LNCaP clone FGC (cell line): ENCODE measurements around the gene ZMYM2.
"Not testable (repeated sequence)": the region's sequence is repeated elsewhere in the genome, so short reads cannot be mapped to it uniquely, and the experiment has no call there.

ENCODE experiments used
- DNase-seq: peaks from one replicate; pipeline ENCODE4 v3.0.0-alpha.2; 2011; ENCODE audit warnings: low read depth
- H3K4me3 ChIP-seq: 2 replicates; pipeline ENCODE4 v1.5.1; 2011; ENCODE audit warnings: mild to moderate bottlenecking, low read depth, low read length, control low read depth
- CTCF ChIP-seq: IDR thresholded peaks from 2 replicates; pipeline ENCODE4 v1.5.1; 2012; ENCODE audit warnings: mild to moderate bottlenecking; ENCODE audit not compliant: control insufficient read depth, insufficient read depth; ENCODE audit errors: extremely low read depth

ZMYM2 gene

GRCh38 chr13:19961924-19962323 lies 3.4 kb downstream of the ZMYM2 start:
- DNase-seq = no peak
- H3K4me3 ChIP-seq = no peak overlapping the region
- TF ChIP-seq CTCF = no peak

- no peak for DNase-seq
- no peak for TF ChIP-seq CTCF
- H3K4me3 ChIP-seq = no peak overlapping the region
Observed at GRCh38 chr13:19962894-19963293, 4.4 kb downstream of the ZMYM2 start.

DNA sequence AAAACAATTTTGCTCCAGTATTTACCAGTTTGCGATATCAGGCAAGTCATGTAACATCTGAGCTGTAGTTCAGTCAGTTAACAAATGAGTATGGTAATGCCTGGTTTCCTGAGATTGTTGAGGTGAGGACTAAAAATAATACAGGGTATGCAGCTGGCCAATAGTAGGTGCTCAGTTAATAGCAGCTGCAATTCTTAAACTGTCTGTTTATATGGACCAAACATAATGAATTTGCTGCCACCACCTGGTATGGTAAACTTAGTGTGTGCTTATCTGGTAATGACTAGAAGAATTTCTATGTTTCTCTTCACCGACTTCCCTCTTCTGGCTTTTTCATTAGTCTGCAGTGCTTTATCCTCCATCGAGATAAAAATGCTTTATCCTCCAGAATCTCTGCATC lies 9.1 kb downstream of the ZMYM2 start:
- DNase-seq = no peak
- no peak for TF ChIP-seq CTCF
- H3K4me3 ChIP-seq = no peak overlapping the region

GRCh38 chr13:19974498-19975009 lies 16.0 kb downstream of the ZMYM2 start:
- not testable (repeated sequence) for H3K4me3 ChIP-seq, DNase-seq

DNA sequence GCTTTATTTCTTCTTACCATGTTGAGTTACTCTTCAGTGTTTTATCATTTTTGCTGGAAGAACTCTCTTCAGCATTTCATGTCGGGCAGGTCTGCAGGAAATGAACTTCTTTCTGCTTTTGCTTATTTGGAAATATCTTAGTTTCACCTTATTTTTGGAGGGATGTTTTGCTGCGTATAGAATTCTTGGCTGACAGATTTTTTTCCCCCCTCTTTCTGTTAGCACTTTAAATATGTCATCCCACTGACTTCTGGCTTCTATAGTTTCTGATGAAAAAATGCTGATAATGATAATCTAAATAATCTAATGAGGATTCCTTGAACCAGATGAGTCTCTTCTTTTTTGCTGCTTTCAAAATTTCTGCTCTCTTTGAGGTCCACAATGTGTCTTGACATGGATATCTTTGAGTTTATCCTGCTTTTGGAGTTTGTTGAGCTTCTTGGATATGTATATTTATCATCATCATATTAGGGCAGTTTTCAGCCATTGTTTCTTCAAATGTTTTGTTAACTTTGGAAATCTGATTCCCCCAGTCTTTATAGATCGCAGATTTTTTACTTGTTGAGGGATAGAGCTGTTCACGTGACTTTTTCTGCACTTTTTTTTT lies 20.4 kb downstream of the ZMYM2 start:
- H3K4me3 ChIP-seq = no peak overlapping the region
- TF ChIP-seq CTCF = no peak
- DNase-seq = no peak

DNA sequence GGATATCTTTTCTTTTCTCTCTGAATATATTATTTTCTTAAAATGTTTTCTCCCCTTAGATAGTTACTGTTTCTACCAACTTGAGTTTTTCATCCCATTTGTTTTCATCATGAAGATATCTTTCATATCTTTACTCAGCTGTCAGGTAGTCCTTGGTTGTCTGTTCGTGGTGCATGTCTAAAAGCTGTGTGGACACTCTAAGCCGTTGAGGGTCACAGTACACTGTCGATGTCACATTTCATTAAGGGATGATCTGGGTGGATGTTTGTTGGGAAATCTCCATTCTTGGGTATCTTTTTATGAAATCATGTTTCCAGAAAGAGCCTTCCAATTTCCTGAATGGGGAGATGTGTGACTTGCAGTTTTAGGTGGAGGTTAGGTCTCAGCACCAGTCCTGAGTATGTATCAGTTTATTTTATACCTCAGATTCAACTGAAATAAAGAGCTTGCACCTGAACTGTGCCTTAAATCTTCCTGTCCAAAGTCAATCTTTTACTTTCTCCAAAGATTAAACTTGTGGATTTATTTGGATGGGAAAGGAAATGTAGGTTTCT lies 23.2 kb downstream of the ZMYM2 start:
- TF ChIP-seq CTCF = no peak
- no peak for DNase-seq
- no peak overlapping the region for H3K4me3 ChIP-seq

- no peak for DNase-seq
- TF ChIP-seq CTCF = no peak
- no peak overlapping the region for H3K4me3 ChIP-seq
Observed at GRCh38 chr13:19982447-19983043, 24.0 kb downstream of the ZMYM2 start.
